COR-L47 (cell line): ENCODE data around the gene CTXND2.
"Not testable (repeated sequence)": the region's sequence is repeated elsewhere in the genome, so short reads cannot be mapped to it uniquely, and the experiment has no call there.

Experiments
- DNase-seq: peaks from one replicate; lab custom pipeline; 2025; lab: John Stamatoyannopoulos, UW

The CTXND2 gene

GRCh38 chr1:150887018-150887417 lies at the start of gene CTXND2:
Gene CTXND2 (plus strand): TSS chr1:150887136. CDS start chr1:150912315, 25,179 bp downstream.
- DNase-seq, result no peak

GRCh38 chr1:150840850-150841249 lies 46.1 kb upstream of the CTXND2 start:
- DNase-seq, result not testable (repeated sequence)

GRCh38 chr1:150841626-150842025 lies 45.3 kb upstream of the CTXND2 start:
- no peak for DNase-seq

GRCh38 chr1:150842343-150842742 lies 44.6 kb upstream of the CTXND2 start:
- DNase-seq, result no peak

- no peak for DNase-seq
Observed at GRCh38 chr1:150842964-150843363, 44.0 kb upstream of the CTXND2 start.

GRCh38 chr1:150843474-150843873 lies 43.5 kb upstream of the CTXND2 start:
- no peak for DNase-seq

GRCh38 chr1:150846473-150847146 lies 40.3 kb upstream of the CTXND2 start:
- no peak for DNase-seq

GRCh38 chr1:150850801-150851362 lies 36.1 kb upstream of the CTXND2 start:
- not testable (repeated sequence) for DNase-seq

GRCh38 chr1:150852734-150853133 lies 34.2 kb upstream of the CTXND2 start:
- DNase-seq, result not testable (repeated sequence)

GRCh38 chr1:150863724-150864123 lies 23.2 kb upstream of the CTXND2 start:
- DNase-seq, result no peak

- not testable (repeated sequence) for DNase-seq
Observed at GRCh38 chr1:150864200-150864599, 22.7 kb upstream of the CTXND2 start.

GRCh38 chr1:150869683-150870082 lies 17.3 kb upstream of the CTXND2 start:
- no peak for DNase-seq

- no peak for DNase-seq
Observed at GRCh38 chr1:150872572-150872971, 14.4 kb upstream of the CTXND2 start.

- DNase-seq, result no peak
Observed at GRCh38 chr1:150873521-150873920, 13.4 kb upstream of the CTXND2 start.

- no peak for DNase-seq
Observed at GRCh38 chr1:150874455-150875196, 12.3 kb upstream of the CTXND2 start.

- DNase-seq, result no peak
Observed at GRCh38 chr1:150875197-150876118, 11.5 kb upstream of the CTXND2 start.

- DNase-seq, result no peak
Observed at GRCh38 chr1:150876119-150876454, 10.8 kb upstream of the CTXND2 start.

- not testable (repeated sequence) for DNase-seq
Observed at GRCh38 chr1:150878931-150879330, 8.0 kb upstream of the CTXND2 start.

GRCh38 chr1:150881331-150882070 lies 5.4 kb upstream of the CTXND2 start:
- DNase-seq, result no peak

- not testable (repeated sequence) for DNase-seq
Observed at GRCh38 chr1:150883121-150883520, 3.8 kb upstream of the CTXND2 start.

GRCh38 chr1:150888727-150889126 lies 1.8 kb downstream of the CTXND2 start:
- no peak for DNase-seq
